Mammary epithelial cell (primary cell): Measurements from ENCODE around the gene C4orf50.

Experiments
- CTCF ChIP-seq, 2 donors: IDR thresholded peaks in 1 of 2; conservative IDR thresholded peaks in 1 of 2; 2 replicates each; pipeline ENCODE4 v1.5.1; 2011 to 2012; ENCODE audit warnings: inconsistent platforms in 2 of 2, low read length in 2 of 2, mild to moderate bottlenecking in 2 of 2, control low read depth in 1 of 2, low read depth in 1 of 2; ENCODE audit not compliant: insufficient read depth in 1 of 2; ENCODE audit errors: extremely low read depth in 1 of 2
- EZH2 ChIP-seq: IDR thresholded peaks from 2 replicates; pipeline ENCODE4 v1.6.1; 2012; ENCODE audit warnings: low read length, inconsistent platforms, borderline replicate concordance

DNA sequence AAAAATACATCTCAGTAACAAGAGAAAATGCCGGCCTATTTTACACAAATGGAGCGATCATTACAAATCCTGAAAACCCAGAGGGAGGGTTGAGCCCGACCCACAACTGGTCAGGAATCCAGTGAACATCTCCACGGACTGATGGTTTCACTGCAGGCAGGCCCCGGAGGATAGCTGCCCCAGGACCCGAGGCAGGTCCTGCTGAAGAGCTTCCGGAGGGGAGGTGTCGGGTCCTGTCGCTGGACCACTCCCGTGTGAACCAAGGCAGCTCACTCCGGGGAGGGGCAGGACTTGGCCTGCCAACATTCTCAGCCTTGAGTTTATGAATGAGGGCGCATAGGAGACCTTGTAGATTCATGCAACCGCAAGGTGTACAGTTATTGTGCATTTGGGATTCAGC is 120.6 kb downstream of the C4orf50 start:
- TF ChIP-seq CTCF (conservative IDR thresholded peaks at IDR 0.05 in 1 of 2, IDR thresholded peaks at IDR 0.05 in 1 of 2; ENCODE audit: extremely low read depth in 1 of 2, insufficient read depth in 1 of 2, low read depth in 1 of 2, low read length in 2 of 2) (no peak), EZH2 (no peak)
